ENCODE results near the gene GPBP1L1.
"Not testable (repeated sequence)": the region's sequence is repeated elsewhere in the genome, so short reads cannot be mapped to it uniquely, and the experiment has no call there.

GPBP1L1 gene

GRCh38 chr1:45679123-45679522, 7.2 kb downstream of the GPBP1L1 start:
- no peak for DNase-seq

- DNase-seq = no peak
Observed at GRCh38 chr1:45678489-45678888, 7.8 kb downstream of the GPBP1L1 start.

GRCh38 chr1:45677751-45678245, 8.5 kb downstream of the GPBP1L1 start:
- no peak for DNase-seq

- not testable (repeated sequence) for DNase-seq
Observed at GRCh38 chr1:45676553-45676952, 9.8 kb downstream of the GPBP1L1 start.

GRCh38 chr1:45674478-45674877, 11.9 kb downstream of the GPBP1L1 start:
- no peak for DNase-seq

GRCh38 chr1:45673956-45674355, 12.4 kb downstream of the GPBP1L1 start:
- DNase-seq = no peak

GRCh38 chr1:45669859-45670655, 16.3 kb downstream of the GPBP1L1 start:
- no peak for DNase-seq

GRCh38 chr1:45669379-45669778, 17.0 kb downstream of the GPBP1L1 start:
- DNase-seq = no peak

GRCh38 chr1:45668526-45668925, 17.8 kb downstream of the GPBP1L1 start:
- DNase-seq = no peak

- DNase-seq = no peak
Observed at GRCh38 chr1:45667321-45668111, 18.8 kb downstream of the GPBP1L1 start.

GRCh38 chr1:45666836-45667235, 19.5 kb downstream of the GPBP1L1 start:
- no peak for DNase-seq

GRCh38 chr1:45660336-45660735, 26.0 kb downstream of the GPBP1L1 start:
- no peak for DNase-seq

- no peak for DNase-seq
Observed at GRCh38 chr1:45659222-45659621, 27.1 kb downstream of the GPBP1L1 start.

- DNase-seq = no peak
Observed at GRCh38 chr1:45658171-45658570, 28.2 kb downstream of the GPBP1L1 start.

GRCh38 chr1:45656573-45657226, 29.6 kb downstream of the GPBP1L1 start:
- DNase-seq = no peak

GRCh38 chr1:45654540-45655280, 31.6 kb downstream of the GPBP1L1 start:
- no peak for DNase-seq

GRCh38 chr1:45647248-45648021, 38.9 kb downstream of the GPBP1L1 start:
- DNase-seq = no peak

GRCh38 chr1:45644661-45645060, 41.7 kb downstream of the GPBP1L1 start:
- DNase-seq = no peak

- no peak for DNase-seq
Observed at GRCh38 chr1:45643978-45644377, 42.4 kb downstream of the GPBP1L1 start.

- no peak for DNase-seq
Observed at GRCh38 chr1:45643321-45643720, 43.0 kb downstream of the GPBP1L1 start.

- DNase-seq = no peak
Observed at GRCh38 chr1:45640293-45640692, 46.0 kb downstream of the GPBP1L1 start.

- no peak for DNase-seq
Observed at GRCh38 chr1:45635211-45635610, 51.1 kb downstream of the GPBP1L1 start.
